Activated T-helper 1 cell treated with anti-CD3 and anti-CD28 coated beads, Interleukin-2, amount 50 U/mL, for 16 hours (primary cell): ENCODE measurements around the gene THSD7B.
"Not testable (repeated sequence)": the region's sequence is repeated elsewhere in the genome, so short reads cannot be mapped to it uniquely, and the experiment has no call there.

Experiments
- DNase-seq, 2 donors: peaks; one replicate each; pipeline ENCODE4 v3.0.0-alpha.2; 2020; ENCODE audit warnings: low read depth in 1 of 2, low spot score in 1 of 2

The THSD7B gene

DNA sequence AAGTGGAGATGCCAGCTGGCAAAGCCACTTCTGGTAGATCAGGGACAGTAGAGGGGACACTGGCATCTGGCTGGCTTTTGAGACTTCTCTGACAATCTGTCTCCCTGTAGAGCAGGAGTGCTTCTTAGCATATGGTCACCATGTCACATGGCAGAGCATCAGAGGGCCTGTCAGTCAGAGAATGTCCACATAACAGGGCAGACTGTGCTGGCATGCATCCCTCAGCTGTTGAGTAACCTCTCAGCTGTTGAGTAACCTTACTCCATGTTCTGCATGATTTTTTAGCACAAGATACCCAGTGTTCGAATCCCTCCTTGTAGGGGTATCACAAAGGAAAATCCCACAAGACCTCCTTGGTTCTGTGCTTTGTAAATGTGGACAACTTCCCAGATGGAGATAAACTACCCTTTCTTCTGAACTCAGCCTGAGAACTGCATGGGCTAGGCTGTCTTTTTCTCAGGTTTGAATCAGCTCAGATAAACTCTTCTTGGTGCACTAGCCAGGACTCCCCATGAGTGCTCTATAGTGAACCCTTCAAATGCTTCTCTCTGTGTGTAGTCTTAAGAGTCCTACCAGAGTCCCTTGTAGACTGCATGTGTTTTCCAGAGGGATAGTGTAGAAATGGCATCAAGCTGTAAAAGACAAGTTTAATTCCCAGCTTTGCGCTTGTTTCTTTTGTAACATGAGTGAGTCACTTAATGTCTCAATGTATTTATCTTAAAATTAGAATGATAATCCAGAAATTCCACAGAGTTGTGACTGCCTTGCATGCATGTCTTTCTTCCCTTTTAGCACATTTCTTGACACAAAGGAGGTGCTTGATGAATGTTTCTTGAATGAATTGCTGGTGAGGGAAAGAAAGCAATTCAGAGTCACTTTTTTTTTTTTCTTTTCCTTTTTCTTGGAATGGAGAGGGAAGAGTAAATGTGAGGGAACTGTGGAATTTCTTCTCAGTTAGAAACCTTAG, 756.6 kb downstream of the THSD7B start:
- no peak for DNase-seq

DNA sequence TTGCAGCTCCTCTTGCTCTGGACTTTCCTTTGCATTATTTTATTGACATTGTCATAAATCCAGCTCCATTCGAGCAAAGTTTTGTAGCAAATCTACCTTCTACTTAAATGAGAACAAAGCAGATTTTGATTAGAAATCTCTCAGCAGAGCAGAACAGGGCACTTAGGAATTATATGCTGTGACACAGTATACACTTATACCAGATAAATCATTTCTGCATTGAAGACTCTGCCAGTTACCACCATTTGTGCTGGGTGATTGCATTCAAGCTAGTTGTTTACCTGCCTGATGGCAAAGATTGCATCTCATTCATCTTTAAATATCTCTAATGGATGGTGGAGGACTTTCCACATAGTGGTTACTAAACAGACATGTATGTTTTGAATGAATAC, 757.3 kb downstream of the THSD7B start:
- DNase-seq, result no peak

DNA sequence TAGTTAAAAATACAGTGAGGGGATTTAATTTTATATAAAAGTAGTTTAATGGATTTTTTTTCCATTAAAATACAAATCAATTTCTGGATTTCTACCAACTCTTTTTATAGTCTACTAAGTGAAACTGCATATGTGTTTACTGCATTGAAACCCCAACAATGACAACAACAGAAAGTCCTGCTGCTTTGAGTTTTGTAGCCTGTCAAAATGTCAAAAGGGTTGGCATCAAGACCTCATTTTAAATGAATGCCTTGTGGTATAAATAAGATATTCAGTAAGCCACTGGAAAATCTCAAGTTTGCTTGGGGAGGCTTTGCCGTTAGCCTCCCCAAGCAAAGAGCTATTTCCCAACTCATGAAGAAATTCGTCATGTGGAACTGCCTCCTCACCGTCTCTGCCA, 758.6 kb downstream of the THSD7B start:
- DNase-seq, result no peak

DNA sequence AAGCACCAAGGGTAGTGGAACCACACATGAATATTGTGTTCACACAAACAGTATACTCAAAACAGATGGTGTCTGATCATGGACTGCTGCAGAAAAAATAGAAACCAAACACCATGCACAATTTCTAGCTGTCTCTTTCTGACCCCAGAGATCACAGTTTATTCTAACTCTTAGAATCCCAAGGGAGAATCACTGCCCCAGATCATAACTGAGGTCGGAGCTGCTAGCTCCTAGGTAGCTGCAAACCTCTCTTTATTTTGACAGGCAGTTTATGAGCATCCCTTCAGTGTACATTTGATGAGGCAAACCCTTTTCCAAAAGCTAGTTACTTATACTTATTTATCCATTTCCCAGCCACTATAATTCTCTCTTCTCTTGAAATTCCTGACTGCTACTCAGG, 759.8 kb downstream of the THSD7B start:
- no peak for DNase-seq

DNA sequence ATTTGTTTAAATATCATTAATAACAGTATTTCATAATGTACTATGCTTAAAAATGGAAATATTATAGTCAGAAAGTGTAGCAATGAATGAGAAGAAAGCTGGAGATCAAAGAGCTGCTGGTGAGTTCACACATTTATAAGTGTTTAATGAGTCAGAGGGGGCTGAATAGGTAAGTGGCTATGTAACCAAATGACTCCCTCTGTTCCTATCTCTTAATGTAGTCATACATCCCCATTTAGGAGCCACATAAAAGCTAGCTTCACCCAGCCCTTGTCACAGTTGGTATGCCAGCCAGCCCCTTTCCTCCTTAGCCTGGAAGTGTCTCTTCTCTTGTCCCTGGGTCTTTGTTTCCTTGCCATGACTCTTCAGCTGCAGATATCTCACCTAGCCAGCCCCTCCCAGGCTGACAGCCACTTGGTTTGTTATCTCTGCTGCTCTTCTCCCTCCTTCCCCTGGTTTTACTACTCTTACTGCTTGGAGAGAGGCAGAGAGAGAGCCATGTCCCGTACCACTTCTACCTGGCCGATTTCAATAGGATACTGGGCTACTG, 760.4 kb downstream of the THSD7B start:
- no peak for DNase-seq

DNA sequence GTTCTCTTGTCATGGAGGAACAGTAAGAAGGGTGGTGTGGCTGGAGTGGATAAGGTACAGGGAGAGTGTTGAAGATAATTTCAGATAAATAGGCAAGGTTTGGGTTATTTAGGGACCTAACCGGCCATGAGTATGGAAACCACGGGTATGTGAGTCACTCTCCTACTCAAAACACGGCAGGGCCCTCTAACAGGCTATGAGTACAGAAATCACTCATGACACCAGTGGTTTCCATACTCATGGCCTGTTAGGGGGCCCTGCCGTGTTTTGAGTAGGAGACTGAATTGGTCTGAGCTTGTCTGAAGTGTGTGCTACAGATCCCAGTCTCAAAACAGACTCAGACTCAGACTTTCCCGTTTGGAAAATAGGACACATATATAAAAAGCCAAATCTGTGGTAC, 770.6 kb downstream of the THSD7B start:
- DNase-seq, result no peak

DNA sequence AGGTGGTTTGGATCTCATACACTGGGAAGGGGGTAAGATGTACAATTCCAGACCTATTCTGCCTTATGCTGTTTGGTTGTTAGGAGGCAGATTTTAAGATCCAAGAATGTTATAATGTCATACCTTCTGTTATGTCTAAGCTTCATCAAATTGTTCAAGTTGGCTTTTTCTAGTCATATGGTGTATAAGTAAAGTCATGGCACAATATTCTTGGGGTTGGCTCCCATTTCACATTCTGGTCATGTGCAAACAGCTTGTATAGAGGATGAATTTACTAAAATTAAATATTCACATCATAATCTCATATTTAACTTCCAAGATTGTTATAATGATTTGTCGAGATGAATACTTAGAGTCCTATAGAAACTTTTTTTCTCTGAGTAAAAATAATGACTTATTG, 774.0 kb downstream of the THSD7B start:
- no peak for DNase-seq

DNA sequence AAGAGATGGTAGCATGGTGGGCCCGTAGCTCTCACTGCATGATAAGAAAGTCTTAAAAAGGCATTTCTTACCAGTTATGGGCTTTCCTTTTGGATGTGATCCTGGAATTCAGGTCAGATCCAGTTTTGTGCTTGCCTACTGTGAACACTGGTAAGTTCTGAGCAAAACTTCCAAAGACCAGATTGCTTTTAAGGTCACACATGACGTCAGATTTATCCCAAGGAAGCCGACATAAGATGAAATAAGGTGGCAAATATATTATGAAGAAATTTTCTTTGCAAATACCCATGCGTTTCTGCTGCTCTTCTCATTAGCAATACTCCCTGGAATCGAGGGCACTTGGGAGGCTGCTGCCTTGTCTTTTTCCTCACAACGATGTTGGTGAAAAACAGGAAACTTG, 782.5 kb downstream of the THSD7B start:
- DNase-seq, result no peak

DNA sequence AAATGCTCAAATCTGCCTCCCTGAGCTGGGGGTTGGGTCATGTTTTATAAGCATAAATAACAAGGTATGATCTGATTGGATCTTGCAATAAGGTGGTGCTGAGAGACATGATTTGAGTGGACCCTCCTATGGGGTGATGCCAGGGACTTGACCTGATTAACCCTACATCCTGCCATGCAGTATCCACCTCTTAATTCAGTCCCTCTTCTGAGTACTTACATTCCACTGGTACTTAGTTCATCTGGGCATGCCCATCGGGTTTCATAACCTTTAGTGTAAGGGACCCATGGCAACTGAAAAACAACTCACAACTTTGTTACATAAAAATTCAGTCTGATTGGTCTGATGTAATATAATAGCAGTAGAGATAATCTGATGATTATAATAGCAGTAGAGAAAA, 801.0 kb downstream of the THSD7B start:
- DNase-seq, result no peak

DNA sequence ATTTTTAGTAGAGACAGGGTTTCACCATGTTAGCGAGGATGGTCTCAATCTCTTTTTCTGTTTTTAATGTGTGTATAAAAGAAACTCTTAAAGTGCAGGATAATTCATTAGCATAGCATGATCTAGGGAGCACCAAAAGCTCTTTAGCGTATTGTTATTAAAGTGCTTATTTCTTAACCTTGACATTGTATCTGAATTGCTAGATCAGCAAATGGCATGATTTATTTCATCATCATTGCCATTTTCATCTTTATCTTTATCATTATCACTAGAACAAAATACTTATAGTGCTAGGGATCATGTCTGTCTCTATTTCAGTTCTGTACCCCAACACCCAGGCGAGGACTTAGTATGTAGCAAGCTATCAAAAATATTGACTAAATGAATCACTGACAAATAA, 805.1 kb downstream of the THSD7B start:
- DNase-seq, result no peak

DNA sequence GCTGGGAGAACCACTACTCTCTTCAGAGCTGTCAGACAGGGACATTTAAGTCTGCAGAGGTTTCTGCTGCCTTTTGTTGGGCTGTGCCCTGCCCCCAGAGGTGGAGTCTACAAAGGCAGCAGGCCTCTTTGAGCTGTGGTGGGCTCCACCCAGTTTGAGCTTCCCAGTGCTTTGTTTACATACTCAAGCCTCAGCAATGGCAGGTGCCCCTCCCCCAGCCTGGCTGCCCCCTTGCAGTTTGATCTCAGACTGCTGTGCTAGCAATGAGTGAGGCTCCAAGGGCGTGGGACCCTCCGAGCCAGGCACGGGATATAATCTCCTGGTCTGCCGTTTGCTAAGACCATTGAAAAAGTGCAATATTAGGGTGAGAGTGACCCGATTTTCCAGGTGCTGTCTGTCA, 822.5 kb downstream of the THSD7B start:
- DNase-seq, result not testable (repeated sequence)

DNA sequence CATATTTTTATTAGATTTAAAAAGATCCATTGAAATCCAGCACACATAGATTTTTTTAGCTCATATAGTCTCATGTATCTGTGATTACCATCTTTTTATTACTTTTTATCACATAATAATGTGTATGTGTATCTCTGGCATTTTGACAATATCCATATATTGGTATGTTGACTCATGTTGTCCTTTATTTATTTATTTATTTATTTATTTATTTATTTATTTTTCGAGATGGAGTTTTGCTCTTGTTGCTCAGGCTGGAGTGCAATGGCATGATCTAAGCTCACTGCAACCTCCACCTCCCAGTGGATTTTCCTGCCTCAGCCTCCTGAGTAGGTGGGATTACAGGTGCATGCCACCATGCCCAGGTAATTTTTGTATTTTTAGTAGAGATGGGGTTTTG, 823.2 kb downstream of the THSD7B start:
- DNase-seq, result not testable (repeated sequence)

DNA sequence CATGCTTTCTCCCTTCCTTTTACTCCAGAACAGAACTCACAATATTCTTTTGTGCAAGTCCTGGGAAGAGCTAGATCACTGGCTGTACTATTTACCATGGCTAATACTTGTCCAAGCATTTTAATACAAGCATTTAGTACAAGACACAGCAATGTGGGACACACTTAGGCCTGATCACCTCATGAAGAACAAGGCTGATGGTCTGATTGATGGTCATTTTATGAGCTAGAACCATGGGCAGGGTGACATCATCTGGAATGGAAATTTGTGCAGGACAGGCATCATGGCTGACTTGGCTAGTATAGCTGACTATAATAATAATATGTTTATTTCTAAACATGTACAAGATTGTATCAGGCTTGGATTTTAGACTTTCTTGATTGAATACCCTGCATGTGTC, 824.8 kb downstream of the THSD7B start:
- DNase-seq, result no peak

DNA sequence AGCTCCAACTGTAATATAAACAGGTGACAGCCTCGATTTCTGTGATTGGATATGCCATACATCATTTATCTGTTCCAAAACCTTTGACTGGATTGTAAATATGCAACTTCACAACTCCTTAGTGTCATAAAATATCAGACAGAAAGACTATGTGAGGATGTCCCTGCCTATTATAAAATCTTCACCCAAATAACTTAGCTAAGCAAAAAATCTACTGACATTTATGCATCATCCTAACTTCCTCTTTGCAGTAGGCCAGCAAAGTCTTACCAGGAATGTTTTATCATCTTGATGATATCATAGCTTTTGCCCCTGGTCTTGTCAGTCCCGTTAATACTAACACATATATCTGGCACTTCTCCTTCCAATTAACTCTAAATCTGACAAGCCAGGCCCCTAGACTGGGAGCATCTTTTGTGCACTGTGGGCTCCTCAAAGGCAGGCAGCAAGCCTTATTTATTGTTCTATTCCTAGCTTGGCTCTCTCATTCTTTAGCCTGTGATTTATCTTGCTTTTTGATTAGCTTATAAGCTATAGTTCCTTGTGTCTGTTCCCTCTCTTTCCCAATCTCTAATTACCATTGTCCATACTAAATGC, 842.5 kb downstream of the THSD7B start:
- no peak for DNase-seq

DNA sequence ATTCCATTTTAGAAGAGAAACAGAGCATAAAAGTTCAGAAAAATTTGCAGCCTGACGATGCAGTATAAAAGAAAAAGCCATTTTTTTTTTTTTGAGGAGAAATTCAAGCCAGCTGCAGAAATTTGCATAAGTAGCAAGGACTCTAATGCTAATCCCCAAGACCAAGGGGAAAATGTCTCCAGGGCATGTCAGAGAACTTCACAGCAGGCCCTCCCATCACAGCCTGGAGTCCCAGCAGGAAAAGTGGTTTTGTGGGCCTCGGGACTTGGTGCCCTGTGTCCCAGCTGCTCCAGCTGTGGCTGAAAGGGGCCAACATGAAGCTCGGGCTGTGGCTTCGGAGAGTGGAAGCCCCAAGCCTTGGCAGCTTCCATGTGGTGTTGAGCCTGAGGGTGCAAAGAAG, 873.6 kb downstream of the THSD7B start:
- DNase-seq, result no peak

DNA sequence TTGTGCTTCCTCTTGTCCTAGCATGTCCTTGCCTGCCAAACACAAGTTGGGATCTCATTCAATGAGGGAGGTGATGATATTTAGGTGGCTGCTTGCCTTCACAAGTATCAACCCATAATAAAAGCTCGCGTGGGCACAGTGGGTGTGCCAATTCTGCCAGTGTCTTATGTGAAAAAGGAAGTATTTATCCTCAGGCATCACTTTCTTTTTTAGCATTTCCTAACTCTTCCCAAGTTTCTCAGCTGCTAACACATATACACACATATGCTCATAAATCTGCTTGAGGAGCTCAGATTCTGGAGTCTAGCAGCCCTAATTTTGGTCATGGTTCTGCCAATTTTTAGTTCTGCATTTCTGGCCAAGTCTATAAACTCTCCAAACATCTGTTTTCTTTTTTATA, 879.4 kb downstream of the THSD7B start:
- no peak for DNase-seq

DNA sequence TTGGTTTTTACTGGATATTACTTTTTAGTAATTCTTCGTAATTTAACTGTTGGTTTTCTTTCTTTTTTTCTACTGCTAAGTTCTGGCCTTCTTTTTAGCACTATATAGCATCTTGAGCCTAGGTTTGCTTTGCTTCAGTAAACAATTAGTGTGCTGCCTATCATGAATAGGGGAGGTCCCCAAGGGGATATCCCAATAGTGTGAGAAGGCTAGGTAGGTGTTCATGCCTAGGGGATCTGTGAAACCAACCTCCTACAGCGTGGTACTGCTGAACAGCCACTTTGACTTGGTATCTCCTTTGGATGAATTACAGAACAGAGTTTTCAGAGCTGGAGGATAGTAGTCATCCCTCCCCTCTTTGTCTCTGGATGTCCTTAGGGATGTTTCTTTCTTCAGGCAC, 888.7 kb downstream of the THSD7B start:
- DNase-seq, result no peak

DNA sequence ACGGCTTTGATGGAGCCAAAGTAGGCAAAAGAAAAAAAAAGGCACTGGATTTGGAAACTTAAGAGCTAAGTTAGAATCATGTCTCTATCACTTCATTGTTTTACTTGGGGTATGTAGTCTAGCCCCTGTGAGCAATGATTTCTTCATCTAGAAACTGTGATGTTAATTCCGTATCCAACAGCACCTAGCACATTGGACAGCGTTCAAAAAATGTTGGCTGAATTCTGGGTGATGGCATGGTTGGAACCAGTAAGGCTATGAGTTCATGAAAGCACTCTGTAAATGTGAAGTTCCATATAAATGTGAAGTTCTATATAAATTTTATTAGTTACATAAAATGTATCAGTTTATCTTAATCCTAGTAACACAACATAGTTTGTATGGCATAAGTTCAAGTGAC, 890.5 kb downstream of the THSD7B start:
- DNase-seq, result no peak

DNA sequence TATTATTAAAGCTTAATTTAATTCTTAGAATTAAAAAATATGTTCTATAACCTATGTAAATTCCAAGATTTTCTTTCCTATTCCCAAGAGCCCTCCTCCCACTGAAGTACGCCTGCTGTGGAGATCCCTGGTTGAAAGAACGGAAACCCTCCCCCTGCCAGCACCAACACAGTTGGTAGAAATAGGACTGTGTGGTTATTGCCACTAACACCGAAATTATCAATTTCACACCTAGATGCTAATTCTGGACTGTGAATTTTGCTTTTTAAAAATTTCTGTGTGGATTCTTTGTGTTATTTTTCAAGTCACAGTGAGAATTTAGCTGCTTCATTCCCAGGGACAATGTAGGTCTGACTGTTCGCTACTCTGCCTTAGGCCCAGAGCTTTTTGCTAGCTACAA, 893.1 kb downstream of the THSD7B start:
- DNase-seq, result no peak

DNA sequence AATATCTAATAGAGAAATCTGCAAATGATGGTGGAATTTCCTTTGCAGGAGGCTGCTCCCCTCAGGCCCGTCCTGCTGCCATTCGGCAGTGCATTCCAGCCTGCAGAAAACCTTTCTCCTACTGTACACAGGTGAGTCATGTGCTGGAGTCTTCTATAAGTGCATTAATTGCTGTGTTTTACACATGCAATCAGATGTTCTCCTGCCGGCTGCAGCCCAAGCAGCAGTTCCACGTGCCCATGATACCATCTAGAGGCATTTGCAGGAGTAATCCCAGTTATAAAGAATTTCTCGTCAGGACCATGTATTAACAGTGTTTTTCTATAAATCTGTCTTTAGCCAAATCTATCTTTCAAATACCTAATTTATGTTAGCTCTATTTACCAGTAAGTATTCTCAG, 894.3 kb downstream of the THSD7B start:
- no peak for DNase-seq

DNA sequence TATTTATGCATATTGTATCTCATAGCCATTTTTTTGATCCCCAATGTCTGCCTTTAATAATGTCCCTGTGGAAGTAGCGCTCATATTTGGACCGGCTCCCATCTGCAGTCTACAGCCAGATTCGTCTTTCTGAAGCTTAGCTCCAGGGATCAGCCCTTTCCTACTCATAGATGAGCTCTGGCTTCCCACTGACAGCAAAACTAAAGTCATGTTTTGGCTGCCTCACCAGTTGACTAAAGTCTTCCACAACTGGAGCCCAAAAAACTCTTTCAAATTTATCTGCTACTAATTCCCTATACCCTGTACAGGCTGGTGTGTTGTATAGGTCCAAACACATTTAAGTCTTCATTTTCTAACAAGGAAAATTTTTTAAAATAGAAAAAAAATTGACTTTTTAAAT, 904.8 kb downstream of the THSD7B start:
- no peak for DNase-seq

DNA sequence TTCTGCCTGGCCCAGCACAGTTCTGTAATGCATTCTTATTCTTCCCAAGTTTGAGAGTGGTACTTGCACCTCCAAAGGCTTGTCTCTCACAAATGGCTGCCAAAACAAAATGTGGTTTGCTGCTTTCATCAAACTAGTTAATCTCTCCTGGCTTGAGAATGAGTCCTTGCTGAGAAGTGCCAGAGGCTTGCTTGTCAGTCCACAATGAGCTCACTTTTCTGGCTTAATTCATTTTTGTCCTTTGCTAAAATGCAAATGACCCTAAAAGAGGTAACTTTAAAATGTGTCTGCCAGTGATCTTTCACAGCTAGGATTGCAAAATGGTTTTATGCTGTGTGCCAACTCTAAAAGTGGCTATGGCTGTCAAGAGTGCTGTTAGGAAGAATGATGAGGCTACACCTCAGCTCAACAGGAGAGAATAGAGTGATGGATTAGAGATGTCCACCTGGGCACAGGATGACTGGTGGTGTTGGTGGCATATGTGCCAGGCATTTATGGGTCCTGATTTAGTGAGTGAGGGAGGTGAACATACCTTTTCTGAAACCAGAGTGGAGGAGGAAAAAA, 907.7 kb downstream of the THSD7B start:
- no peak for DNase-seq
